GM12892 (cell line): ENCODE results near the gene GATA3.

Experiments
- POLR2A ChIP-seq: IDR thresholded peaks from 2 replicates; pipeline ENCODE4 v1.6.1; 2011; ENCODE audit warnings: low read depth, low read length, control low read depth
- POLR2AphosphoS5 ChIP-seq: IDR thresholded peaks from 2 replicates; pipeline ENCODE4 v1.6.1; 2011; ENCODE audit warnings: low read depth, low read length, control low read depth
- TAF1 ChIP-seq: IDR thresholded peaks from 2 replicates; pipeline ENCODE4 v1.6.1; 2011; ENCODE audit warnings: low read depth, mild to moderate bottlenecking, control low read depth, low read length, borderline replicate concordance

- TF ChIP-seq POLR2A = no peak
- TF ChIP-seq POLR2AphosphoS5 = no peak
- no peak for TF ChIP-seq TAF1
Measured at GRCh38 chr10:8061274-8062211, 7.1 kb downstream of the GATA3 start.
